Medulla oblongata (tissue), 1 donor: ENCODE measurements around the gene TXNDC16.

Experiments
- DNase-seq: peaks from one replicate; pipeline ENCODE4 v3.0.0-alpha.2; 2015; ENCODE audit errors: extremely low spot score

TXNDC16 gene

GRCh38 chr14:52391881-52392615, 160.3 kb downstream of the TXNDC16 start:
- no peak for DNase-seq
